ENCODE results near the gene SMIM20.
"Not testable (repeated sequence)": the region's sequence is repeated elsewhere in the genome, so short reads cannot be mapped to it uniquely, and the experiment has no call there.

The SMIM20 gene

DNA sequence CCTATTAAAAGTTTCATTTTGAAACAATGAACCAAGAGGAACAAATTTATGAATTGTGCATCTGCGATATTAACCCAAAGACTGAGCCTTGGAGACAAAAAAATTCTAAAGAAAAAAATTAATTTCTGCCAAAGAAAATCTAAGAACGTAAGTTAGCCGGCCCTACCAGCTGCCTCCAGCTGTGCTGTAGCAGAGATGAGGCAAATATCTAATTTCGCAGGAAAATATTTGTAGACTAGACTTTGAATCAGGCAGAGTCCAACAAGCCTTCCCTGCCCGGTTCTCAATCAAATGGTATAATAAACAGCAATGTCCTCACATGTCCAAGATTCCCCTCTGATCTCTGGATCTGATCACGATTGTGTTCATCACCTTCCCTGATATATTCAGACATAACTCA, 21.2 kb upstream of the SMIM20 start:
- TF ChIP-seq, protein P1, sequence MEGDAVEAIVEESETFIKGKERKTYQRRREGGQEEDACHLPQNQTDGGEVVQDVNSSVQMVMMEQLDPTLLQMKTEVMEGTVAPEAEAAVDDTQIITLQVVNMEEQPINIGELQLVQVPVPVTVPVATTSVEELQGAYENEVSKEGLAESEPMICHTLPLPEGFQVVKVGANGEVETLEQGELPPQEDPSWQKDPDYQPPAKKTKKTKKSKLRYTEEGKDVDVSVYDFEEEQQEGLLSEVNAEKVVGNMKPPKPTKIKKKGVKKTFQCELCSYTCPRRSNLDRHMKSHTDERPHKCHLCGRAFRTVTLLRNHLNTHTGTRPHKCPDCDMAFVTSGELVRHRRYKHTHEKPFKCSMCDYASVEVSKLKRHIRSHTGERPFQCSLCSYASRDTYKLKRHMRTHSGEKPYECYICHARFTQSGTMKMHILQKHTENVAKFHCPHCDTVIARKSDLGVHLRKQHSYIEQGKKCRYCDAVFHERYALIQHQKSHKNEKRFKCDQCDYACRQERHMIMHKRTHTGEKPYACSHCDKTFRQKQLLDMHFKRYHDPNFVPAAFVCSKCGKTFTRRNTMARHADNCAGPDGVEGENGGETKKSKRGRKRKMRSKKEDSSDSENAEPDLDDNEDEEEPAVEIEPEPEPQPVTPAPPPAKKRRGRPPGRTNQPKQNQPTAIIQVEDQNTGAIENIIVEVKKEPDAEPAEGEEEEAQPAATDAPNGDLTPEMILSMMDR (IDR thresholded peaks at IDR 0.05; ENCODE audit: low read depth, low read length) = no peak
- DNase-seq (ENCODE audit: extremely low read depth, low read depth) = no peak

DNA sequence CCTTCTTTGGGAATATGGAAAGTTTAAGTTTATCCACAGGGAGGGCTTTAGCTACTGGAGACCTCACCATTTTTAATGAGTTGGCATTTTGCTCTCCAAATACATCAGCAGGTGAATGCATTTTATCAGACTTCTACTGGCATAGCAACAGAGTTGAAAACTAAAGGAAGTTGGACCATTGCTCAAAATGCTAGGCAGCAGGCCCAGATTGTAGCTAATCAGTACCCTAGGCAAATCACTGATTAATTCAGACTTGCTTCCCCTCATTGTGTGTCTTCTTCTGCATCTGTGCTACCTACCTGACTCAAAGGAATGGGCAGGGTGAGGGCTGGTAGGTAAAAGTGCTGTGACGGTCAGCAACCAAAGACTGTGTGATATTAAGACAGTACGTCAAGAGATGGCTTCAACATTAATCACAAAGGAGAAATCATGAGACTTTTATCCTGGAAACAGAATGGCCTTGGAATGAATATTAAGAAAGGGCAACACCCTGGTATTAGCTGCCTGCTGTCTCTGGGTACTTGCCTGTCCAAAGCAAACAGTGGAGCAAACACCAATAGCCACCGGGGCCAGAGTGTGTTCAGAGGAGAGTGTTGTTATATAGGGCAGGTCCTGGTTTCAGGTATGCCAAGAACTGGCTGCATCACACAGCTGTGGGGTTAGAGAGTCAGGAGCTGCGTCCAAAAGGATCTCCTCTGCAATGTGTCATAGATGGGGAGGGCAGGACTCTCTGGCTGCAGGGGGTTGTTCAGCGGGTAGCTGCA, 17.1 kb upstream of the SMIM20 start:
- DNase-seq (ENCODE audit: extremely low read depth, low read depth) = no peak
- TF ChIP-seq, protein P1 (IDR thresholded peaks at IDR 0.05; ENCODE audit: low read depth, low read length) = no peak

DNA sequence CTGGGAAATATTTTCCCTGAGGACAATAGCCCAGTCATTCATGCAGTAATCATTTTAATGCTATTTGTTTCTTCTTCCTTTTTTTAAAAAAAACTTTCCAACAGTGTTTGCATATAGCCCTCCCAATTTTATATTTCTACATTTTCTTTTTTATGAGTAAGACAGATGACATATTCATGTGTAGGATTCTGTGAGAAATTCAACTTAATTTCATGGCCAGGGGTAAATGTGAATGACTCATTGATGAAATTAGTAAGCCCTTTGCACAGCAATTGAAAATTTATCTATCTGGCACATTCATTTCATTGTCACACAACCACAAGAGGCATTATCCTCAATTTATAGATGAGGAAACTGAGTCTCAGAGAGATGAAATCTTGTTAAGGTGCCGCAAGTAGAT, 13.7 kb upstream of the SMIM20 start:
- DNase-seq (ENCODE audit: extremely low read depth, low read depth) = no peak
- TF ChIP-seq, protein P1 (IDR thresholded peaks at IDR 0.05; ENCODE audit: low read depth, low read length) = no peak

DNA sequence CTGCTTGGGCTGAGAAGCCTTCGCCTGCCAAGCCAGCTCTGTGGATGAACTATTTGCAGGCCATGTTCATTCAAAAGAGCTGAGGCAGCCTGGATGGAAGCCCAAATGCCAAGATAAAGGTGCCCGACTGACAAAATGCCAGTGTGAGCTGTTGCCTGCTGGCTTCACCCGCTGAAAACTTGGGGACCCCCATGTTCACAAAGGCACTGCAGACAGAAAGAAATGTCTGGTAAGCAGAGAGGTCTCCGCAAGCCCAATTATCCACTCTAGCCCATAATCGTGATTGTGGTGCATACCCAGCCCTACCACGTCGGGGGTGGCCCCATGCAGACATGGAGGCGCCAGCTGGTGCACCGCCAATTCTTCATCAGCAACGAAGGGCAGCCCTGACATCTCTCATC, 13.0 kb upstream of the SMIM20 start:
- no peak for DNase-seq (ENCODE audit: extremely low read depth, low read depth)
- TF ChIP-seq, protein P1 (IDR thresholded peaks at IDR 0.05; ENCODE audit: low read depth, low read length) = no peak

DNA sequence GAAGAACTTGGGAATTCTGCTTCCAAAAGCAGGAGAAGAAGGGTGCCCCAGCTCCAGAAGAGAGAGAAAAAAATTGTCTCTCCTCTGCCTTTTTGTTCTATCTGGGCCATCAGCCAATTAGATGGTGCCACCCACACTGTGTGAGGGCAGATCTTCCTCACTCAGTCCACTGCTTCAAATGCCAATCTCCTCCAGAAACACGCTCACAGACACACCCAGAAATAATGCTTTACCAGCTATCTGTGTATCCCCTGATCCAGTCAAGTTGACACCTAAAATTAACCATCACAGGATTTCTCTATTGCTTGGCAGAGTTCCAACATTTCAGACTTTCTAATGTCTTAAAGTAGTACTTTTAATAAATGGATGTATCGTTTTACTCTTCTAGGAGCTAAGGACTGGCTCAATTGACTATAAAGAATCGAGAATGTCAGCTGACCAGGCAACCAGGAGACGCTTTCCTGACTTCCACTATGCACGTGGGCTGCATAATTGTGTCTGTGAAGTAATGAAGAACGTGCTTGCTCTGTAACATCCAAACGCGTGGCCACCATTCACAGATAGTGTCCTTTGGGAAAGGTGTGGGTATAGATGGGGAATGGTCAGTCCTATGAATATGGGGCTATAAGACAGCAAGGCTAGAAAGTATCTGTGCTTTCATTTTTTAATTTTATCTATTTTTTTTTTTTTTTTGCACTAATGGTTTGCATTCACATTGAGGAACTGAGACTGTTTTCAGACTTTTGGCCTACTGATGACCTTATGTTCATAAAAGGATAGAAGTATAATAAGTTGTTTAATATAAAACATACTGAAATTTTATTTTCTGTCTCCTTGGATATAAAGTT, 9.9 kb upstream of the SMIM20 start:
- DNase-seq (ENCODE audit: extremely low read depth, low read depth) = no peak
- TF ChIP-seq, protein P1 (IDR thresholded peaks at IDR 0.05; ENCODE audit: low read depth, low read length) = no peak

DNA sequence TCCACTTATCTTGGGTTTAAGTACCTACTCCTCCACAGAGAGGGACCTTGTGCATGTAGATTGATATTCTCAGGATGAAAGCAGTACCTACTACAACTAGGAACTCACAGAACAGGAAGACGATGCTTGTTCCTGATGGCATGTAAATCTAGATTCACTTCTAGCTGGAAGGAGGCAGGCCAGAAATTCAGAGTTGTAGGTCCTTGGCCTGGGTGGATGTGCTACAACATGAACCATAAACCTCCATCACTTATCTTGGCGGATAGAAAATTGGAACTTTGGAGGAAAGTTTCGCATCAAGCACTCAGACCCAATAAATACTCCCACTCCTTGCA, 9.3 kb upstream of the SMIM20 start:
- no peak for DNase-seq (ENCODE audit: extremely low read depth, low read depth)
- TF ChIP-seq, protein P1 (IDR thresholded peaks at IDR 0.05; ENCODE audit: low read depth, low read length) = no peak

DNA sequence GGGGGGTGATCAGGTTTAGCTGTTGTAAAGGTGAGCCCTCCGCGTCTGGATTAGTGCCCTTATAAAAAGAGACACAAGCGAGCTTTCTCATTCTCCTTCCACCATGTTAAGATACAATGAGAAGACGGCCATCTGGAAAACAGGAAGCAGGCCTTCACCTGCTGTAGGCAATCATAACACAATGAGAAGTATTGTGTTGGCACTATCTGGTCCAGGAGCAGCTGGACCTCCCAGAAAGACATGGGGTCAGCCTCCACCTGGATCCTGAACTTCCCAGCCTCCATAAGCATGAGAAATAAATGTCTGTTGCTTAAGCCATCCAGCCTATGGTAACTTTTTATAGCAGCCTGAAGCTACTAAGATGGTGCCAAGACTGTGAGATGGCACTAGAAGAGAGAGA, 8.6 kb upstream of the SMIM20 start:
- TF ChIP-seq, protein P1 (IDR thresholded peaks at IDR 0.05; ENCODE audit: low read depth, low read length) = no peak
- DNase-seq (ENCODE audit: extremely low read depth, low read depth) = no peak

DNA sequence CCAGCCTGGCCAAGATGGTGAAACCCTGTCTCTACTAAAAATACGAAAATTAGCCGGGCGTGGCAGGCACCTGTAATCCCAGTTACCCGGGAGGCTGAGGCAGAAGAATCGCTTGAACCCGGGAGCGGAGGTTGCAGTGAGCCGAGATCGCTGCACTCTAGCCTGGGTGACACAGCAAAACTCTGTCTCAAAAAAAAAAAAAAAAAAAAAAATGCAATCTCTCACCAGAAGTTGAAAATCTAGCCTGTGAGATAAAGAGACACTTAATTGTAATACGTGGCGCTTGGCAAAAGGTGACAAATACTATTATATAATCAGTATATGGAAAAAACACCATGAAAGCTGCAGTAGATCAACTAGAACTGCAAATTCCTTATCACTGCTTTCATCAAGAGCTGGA, 7.9 kb upstream of the SMIM20 start:
- DNase-seq (ENCODE audit: extremely low read depth, low read depth) = not testable (repeated sequence)
